Umbilical cord (tissue), 2 donors: ENCODE data around the gene AFF3. TPM values are rescaled to one million over a fixed set of nuclear protein-coding genes. Genes with fewer than 3 reads are reported as not detected.
A peak's percentile ranks its signal among the peaks of the same experiment; 100 is the strongest.
"Not testable (repeated sequence)": the region's sequence is repeated elsewhere in the genome, so short reads cannot be mapped to it uniquely, and the experiment has no call there.

ENCODE experiments used
- DNase-seq: peaks from one replicate; pipeline ENCODE4 v3.0.0-alpha.2; 2015; ENCODE audit warnings: low spot score
- total RNA-seq: library from RNA; depleted of rRNA; stranded (reverse); fragments of >200 nt; gene quantifications from one replicate; pipeline ENCODE4 v1.2.3, GENCODE V29; 2014; ENCODE audit warnings: low replicate concordance; ENCODE audit not compliant: insufficient read depth

AFF3 gene
- total RNA-seq, 1 donor from 2014 or later, result 22.1 TPM

DNA sequence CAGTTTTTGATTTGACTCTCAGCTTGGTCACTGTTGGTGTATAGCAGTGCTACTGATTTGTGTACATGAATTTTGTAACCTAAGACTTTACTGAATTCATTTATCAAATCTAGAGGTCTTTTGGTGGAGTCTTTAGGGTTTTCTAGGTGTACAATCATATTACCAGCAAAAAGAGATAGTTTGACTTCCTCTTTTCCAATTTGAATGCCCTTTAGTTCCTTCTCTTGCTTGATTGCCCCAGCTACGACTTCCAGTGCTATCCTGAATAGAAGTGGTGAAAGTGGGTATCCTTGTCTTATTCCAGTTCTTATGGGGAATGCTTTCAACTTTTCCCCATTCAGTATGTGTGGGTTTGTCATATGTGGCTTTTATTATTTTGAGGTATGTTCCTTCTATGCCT is 339.7 kb downstream of the AFF3 start:
- DNase-seq, result no peak

DNA sequence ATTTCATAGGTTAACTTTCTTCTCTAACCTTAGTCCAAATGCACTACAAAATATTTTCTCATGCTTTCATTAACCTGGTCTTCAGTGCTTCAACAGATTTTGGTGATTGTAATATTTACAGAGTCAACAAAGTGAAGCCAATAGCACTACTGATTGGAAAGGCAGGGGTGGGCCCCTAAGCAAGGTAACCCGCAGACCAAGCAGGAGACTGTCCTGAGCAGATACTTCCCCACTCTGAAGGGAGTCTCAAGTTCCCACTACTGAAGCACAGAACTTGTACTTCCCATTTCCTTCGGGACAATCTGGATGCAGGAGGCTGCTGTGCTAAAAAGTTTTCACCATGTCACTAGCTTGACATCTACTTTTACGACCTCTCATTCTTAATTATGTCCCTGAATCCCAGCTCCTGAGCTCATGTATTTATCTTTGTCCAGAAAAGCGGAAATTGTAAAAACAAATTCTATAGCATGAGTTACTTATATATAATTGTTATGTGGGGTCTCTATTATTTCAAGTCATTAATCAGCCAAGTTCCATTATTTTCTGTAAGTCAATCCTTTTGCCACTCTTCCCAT is 341.0 kb downstream of the AFF3 start:
- DNase-seq, result no peak

DNA sequence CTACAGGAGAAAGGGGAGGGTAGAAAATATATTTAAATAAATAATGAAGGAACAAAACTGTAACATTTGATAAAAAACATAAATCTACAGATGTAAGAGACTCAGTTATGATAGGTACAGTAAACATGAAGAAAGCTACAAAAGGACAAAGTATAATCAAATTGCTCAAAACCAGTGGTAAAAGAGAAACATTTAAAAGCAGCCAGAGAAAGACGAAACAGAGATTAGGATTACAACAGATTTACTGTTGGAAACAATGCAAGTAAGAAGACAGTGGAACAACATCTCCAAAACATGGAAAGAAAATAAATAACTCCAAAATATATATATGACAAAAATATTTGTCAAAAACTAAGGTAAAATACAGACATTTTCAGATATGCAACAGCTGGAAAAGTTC is 344.9 kb downstream of the AFF3 start:
- no peak for DNase-seq

DNA sequence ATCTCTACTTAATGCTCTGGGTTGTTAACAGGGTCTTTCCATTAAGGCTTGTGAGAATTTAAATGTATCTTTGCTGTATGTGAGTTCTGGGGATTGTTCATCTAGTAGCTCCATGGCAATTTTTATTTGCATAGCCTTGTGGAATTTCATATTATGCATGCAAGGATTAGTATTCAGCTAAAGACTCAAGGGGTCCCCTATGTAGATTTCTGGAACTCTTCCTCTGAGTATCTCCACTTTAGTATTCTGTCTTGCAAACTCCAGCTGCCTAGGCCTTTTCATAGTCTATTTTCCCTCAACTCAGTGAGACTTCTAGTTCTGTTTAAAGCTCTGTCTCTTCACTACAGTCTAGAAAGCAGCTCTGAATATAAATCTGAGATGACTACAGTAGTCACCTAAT is 348.0 kb downstream of the AFF3 start:
- DNase-seq, result no peak

DNA sequence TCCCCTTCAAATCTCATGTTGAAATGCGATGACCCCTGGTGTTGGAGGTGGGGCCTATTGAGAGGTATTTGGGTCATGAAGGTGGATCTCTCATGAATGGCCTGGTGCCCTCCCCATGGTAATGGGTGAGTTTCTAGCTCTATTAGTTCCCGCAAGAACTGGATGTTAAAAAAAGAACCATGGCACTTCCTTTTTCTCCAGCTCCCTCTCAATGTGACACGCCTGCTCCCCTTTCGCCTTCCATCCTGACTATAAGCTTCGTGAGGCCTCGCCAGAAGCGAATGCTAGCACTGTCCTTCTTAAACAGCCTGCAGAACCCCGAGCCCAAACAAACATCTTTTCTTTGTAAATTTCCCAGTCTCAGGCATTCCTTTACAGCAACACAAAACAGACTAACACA is 349.4 kb downstream of the AFF3 start:
- DNase-seq, result no peak

DNA sequence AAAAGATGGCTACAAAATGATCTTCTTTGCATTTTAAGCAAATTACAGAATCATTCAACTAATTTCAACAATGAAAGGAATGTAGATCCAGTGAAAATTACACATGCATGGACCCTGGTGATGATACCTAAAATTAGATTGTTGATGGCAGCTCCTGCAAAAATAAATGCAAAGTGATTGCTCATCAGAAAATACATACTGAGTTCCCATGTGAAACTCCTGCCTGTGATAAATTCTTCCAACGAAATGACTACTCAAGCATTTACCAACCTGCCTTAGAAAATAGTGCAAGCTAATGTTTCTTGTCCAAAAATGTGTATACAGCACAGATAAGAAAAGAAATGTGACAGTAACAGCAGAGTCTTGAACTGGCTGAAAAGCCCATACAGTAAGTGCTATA is 352.5 kb downstream of the AFF3 start:
- peak; percentile 32 for DNase-seq

DNA sequence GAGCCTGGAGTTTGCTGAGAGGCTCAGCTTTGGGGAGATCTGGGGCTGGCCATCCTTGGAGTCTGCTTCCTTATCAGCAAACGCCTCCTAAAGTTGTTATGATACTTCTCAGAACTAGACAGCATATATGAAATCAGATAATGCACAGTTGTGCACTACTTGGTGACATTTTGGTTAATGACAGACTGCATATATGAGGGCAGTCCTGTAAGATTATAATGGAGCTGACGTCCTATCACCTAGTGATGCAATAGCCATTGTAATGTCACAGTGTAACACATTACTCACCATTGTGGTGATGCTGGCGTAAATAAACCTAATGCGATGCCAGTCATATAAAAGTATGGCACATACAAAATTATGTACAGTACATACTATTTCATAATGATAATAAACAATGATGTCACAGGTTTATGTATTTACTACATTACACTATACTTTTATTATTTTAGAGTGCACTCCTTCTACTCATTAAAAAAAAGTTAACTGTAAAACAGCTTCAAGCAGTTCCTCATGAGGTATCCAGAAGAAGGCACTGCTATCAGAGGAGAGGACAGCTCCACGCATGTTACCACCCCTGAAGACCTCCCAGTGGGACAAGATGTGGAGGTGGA is 354.5 kb downstream of the AFF3 start:
- no peak for DNase-seq

DNA sequence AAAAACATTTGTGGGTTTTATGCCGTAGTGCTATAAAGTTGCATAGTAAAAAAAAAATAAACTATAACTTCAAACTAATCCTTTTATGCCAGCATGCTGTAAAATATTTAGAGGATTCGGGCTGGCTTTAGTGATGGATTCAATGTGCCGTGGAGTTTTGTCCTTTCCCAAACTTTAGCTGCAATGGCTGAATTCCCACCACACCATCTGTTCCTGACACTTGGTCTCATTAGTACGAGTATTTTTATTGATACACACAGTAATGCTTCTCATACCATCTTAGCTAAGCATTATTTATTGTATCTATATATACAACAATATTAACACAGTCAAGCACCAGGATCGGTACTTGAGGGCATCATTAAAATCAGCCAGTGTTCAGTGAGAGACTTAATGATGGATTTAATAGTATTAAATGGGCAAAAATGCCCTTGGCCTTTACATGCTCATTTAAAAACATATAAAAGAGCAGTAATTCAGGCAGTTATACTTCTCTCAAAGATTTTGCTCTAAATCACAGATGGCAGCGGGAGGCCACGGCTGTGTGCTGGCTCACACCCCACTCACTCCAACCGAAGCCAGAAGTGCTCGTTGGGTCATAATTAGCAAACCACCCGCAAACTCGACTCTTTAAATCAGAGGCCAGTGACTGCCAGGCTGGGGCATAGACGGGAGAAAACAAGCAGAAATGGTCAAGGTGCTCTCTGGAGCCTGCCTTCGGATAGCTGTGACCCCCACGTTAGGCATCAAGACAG is 355.6 kb downstream of the AFF3 start:
- no peak for DNase-seq

DNA sequence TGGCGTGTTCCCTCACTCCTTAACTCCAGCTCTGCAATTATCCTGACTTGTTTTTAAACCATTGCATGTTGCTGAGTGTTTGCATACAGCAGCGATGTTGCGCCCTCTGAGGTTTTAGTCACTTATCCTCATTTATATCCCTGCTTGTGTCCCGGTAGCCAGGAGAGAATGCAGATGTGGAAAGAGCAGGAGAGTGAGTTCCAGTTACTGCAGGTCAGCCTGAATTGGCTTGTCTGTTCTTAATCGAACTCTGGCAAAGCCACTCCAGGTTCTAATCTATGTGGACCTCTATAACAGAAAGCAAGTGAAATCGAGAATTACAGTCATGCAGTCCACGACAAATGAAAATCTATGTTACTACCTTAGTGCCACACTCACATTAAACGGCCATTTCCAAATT is 357.4 kb downstream of the AFF3 start:
- DNase-seq, result no peak

DNA sequence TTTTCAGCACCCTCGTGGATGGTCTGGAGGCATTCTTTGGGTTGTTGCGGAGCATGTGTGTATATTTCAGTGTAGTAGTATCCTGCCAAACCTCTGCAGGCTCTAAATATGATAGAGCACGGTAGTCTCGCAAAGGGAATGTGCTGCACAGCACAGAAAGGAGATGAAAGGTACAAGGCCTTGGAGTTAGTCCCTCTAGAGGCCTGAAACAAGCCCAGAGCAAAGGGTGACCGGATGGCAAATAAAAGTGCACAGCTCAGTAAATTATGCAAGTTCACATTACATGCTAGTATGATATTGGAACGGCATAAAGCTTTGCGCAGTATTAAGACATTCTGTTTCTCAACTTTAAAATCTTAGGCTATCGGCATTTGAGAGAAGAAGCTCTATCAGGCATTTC is 358.1 kb downstream of the AFF3 start:
- no peak for DNase-seq

DNA sequence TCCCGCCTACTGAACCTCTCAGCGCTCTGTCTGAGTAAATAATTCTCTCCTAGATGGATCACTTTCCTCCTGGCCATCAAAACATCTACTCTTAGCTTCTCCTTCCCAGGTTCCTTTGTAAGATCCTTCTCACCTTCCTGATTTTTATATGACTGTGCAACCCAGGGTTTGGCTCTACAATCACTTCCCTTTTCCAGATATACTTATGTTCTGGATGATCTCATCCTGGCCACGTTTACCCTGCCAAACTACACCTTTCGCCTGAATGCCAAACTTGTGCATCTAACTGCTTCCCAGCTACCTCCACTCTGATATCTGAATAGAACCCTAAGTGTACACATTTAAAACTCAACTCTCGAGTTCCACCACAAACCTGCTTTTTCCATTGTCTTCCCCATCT is 362.1 kb downstream of the AFF3 start:
- DNase-seq, result no peak

DNA sequence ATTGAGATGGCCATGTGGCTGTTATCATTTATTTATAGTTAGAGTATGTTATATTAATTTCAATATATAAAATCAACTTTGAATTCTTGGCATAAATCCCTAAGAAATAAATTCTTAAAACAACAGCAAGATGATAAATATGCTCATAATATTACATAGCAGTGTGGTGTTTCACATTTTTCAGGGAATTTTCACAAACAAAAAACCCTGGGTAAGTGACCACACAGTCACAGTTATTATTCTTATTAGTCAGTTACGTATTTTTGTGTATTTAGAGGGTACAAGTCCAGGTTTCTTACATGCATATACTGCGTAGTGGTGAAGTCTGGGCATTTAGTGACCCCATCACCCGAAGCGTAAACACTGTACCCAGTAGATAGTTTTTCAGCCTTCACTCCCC is 363.1 kb downstream of the AFF3 start:
- no peak for DNase-seq

DNA sequence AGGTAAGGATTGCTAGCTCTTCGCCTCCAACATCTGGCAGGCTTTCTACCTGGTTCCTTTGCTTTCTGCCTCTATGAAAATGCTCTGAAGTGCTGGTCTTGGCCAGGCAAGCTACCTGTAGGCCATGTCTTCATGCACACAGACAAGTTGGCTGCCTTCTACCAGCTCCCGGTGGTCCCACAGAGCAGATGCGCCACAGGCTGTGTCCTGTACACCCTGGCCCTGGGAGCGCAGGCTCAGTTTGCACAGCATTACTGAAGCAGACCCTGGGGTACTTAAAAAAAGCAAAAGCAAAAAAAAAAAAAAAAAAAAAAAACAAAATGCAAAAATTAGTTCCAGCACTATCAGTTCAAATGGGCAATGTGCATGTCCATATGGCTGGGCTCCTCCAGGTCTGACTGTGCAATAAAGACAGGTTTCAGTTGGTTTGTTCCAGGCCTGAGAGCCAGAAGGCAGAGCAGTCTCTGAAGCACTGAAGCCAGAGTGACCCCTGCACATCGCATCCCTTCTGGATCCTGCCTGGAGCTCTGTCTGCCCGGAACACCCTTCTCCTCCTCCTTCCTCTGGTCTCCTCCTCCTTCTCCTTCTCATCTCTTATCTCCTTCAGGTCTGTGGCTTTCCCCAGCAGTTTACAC is 364.6 kb downstream of the AFF3 start:
- DNase-seq, result no peak

DNA sequence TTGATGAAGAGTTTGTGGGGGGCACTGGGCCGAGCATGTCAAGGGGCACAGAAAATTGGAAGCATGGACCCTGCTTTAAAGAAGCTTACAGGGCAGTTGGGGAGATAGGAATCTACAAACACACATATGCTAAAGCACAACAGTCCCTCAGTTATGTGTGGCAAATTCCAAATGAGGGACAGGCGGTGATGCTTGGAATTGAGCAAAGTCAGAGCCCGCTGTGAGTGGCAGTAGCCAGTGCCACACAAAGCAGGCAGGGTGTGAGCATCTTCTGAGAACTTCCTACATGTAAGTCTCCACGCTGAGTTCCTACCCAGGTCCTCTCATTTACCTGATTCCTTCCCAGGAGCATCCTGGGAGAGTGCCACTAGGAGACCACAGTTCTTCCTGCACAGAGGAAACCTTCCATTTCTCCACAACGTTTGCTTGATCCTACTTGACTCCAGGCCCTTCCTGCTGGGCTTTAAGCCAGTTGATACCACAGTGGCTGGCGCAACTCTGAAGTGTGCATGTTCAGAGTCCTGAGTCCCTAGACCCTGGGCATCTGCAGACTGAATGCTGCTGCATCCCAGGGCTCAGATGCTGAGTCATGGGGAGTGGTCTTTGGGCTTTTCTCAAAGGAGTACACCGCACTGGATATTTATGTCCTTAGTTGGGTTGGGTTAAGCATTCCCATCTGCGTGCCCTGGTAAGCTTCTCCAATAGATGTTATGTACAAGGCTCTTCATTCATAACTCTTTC is 365.3 kb downstream of the AFF3 start:
- DNase-seq, result no peak

DNA sequence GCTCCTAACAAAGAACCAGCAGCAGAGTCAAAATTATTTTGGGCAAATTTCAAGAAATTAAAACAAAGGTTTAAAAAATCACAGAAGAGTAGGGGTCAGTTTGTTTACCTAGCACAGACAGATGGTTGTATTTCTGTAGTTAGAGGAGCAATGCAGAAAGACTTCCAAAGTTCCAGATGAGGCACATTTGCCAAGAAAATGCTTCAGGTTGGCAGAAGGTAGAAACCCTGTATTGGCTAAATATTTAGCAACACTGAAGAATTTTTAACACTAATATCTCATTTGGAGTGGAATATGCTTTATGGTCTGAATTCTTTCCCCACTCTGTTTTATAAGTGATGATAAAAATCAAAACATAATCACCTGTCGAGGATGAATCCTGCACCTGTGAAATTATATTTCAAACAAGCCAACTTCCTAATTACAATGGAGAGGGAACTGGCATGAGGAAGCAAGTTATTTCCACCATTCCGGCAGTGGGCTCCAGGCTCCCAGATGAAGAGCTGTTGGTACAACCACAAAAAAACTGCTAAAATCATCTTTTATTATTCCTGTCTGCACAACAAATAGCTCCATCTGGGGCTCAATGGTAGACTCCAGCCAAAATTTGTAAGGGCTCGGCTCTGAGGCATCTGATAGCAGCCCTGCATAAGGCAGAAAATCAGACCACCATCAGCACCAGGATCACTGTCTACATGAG is 366.0 kb downstream of the AFF3 start:
- no peak for DNase-seq

DNA sequence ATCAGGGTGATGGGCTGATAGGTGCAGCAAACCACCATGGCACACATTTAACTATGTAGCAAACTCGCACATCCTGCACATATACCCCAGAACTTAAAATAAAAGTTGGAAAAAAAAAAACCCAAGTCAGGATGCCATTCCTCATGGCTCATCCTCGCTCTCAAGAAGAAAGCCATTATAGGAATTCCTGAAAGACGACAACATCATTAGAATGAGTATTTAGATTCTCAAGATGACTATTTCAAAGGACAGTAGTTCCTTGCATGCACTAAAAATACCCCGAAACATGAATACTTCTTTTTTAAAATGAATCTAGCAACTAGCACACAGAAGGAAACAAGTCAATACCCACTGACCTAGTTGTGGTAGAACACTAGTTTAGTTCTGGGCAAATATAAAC is 366.8 kb downstream of the AFF3 start:
- no peak for DNase-seq

DNA sequence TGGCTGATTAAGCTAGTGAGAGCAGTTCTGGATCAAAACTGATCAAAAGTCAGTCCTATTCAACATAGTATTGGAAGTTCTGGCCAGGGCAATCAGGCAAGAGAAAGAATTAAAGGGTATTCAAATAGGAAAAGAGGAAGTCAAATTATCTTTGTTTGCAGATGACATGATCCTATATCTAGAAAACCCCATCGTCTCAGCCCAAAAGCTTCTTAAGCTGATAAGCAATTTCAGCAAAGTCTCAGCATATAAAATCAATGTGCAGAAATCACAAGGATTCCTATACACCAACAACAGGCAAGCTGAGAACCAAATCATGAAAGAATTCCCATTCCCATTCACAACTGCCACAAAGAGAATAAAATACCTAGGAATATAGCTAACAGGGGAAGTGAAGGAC is 368.7 kb downstream of the AFF3 start:
- DNase-seq, result not testable (repeated sequence)

DNA sequence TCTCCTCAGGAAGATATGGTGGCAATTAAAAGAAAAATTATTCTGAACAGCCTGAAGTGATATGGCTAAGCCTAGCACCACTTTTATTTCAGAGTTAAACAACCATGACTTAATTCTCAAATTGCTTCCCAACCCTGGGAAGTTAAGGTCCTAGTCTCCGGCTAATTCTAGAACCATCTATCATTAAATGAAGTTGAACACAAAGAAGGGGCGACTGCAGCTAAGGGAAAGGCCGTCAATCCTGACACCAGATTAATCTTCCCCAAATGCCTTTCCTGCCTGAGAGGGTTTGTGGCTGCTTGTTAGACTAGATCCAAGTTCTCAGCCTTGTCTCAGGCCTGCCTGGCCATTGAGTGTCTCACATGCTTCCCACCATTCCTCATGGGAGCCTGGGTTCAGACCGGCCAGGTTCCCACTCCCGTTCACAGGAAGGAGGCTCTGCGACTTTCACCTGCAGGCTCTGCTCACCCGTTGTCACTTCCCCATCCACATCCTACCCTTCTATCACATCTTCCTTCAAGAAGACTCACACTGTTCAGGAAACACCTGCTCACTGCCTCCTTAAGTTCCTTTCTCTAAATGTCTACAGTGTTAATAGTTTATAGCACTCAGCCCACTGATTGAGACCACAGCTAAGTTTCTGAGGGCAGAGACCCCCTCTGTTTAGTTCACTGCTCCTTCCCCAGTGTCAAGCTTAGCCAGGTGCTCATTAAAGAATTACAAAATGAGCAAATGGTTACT is 369.6 kb downstream of the AFF3 start:
- DNase-seq, result no peak

DNA sequence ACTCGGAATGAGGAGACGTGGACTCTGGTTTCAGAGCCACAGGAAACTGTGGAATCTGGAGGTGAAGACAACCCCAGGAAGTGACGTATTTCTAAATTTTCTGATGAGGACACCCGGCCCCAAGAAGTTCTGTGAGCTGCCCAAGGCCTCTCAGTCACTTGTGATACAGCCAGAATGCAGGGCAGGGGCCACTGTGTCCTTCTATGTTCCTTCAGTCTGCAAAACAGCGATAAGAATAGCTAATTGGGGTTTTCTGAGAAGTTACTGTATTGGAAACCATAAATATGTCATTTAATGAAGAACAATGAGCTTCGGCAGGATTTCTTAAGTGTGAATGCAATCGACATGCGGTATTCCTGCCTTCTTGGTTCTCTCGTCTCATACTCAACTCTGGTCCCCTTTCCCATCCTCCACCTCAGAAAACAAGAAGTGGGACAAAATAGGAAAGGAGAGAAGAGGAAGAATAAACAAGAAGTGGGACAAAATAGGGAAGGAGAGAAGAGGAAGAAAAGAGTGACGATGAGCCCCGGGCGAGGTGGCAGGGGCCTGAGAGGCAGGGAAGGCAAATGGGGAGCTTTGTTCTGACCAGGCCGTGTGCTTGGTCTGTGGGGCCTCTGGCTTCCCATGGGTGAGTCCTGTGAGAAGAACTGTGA is 370.6 kb downstream of the AFF3 start:
- peak; percentile 46 for DNase-seq

DNA sequence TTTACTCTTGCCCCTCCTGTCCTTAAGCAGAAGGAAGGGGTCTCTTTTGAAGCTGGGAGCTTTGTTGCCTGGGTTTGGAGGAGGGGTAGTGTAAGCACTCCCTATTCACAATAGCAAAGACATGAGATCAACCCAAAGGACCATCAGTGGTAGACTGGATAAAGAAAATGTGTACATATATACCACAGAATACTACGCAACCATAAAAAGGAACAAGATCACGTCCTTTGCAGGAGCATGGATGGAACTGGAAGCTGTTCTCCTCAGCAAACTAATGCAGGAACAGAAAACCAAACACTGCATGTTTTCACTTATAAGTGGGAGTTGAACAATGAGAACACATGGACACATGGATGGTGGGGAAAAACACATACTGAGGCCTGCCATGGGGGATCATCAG is 371.5 kb downstream of the AFF3 start:
- DNase-seq, result no peak
